Measurements from ENCODE around the gene BEX1. TPM values are rescaled to one million over a fixed set of nuclear protein-coding genes. Genes with fewer than 3 reads are reported as not detected.

Gene BEX1
- total and polyA plus RNA-seq, 9 of the 15 experiments (the other 6 are each of a cell fraction or from before 2014, with no cell fraction given) = not detected

GRCh38 chrX:103081051-103081450 lies 17.1 kb upstream of the BEX1 start (continued):
- no peak for TF ChIP-seq PYGO2 (tag; IDR thresholded peaks at IDR 0.05)
- TF ChIP-seq PKNOX1 (IDR thresholded peaks at IDR 0.05) = no peak
- no peak for TF ChIP-seq SRSF1 (IDR thresholded peaks at IDR 0.05; ENCODE audit: low read depth, low read length)
- TF ChIP-seq ZFP1 (CRISPR knock-in tag; IDR thresholded peaks at IDR 0.05) = no peak
- no peak for TF ChIP-seq MCM2 (IDR thresholded peaks at IDR 0.05; ENCODE audit: low read depth)
- TF ChIP-seq CREB3L1 (IDR thresholded peaks at IDR 0.05; ENCODE audit: borderline replicate concordance, low read depth) = no peak

- Histone ChIP-seq H3K9me3 (replicated peaks; ENCODE audit: control insufficient read depth, insufficient read depth, low read depth, low read length) (no peaks in the 10 kb centered on the region), H3K9ac (ENCODE audit: insufficient read depth in 1 of 2, low read depth in 2 of 2, low read length in 2 of 2) (no peak overlapping the region), H3K4me1 (replicated peaks in 1 of 2; ENCODE audit: control insufficient read depth in 2 of 2, insufficient read depth in 2 of 2, low read length in 2 of 2) (no peaks in the 10 kb centered on the region), H4K20me1 (replicated peaks; ENCODE audit: control insufficient read depth, insufficient read depth, low read length) (no peaks in the 10 kb centered on the region), H3K79me2 (ENCODE audit: control insufficient read depth, insufficient read depth, low read length) (no peaks in the 10 kb centered on the region), H3K4me2 (ENCODE audit: insufficient read depth, low read length) (no peak overlapping the region), H3K36me3 (ENCODE audit: control insufficient read depth, insufficient read depth, low read length) (no peaks in the 10 kb centered on the region), H3K4me3 (no peak overlapping the region), H3K27ac (ENCODE audit: extremely low read depth, low read depth, low read length) (no peak overlapping the region), H3K27me3 (ENCODE audit: control insufficient read depth in 2 of 2, insufficient read depth in 2 of 2, low read length in 2 of 2) (peaks cover 0 to 5% of the 10 kb centered on the region in 2 experiments; a peak in 2 of 5 replicates), H3K9me1 (ENCODE audit: control insufficient read depth, insufficient read depth, low read length) (no peaks in the 10 kb centered on the region), H2AFZ (ENCODE audit: low read depth, low read length) (no peak overlapping the region)
- ATAC-seq (no peak), FAIRE-seq (no peak), DNase-seq (ENCODE audit: extremely low read depth in 1 of 4, low spot score in 3 of 4) (no peak)
- ChIA-PET CTCF (ENCODE audit: low intra/inter-chr PET ratio) (no interaction called here), POLR2A (no interaction called here)
- in situ Hi-C loops (cut with MboI) (no loop called here), intact Hi-C loops (cut with micrococcal nuclease) (no loop called here)
- WGBS (ENCODE audit: insufficient coverage, low coverage, missing lambda C conversion rate) = 0% methylated on average over 5 of the region's 5 CpGs
- no TSS peak for BruUV-seq (replicated peaks)
- TF ChIP-seq ZNF311 (CRISPR knock-in tag; IDR thresholded peaks at IDR 0.05) (no peak), EGR1 (conservative IDR thresholded peaks at IDR 0.05) (no peak), IRF1 (CRISPR knock-in tag; IDR thresholded peaks at IDR 0.05; ENCODE audit: borderline replicate concordance) (no peak), ZHX1 (conservative IDR thresholded peaks at IDR 0.05; ENCODE audit: low read length) (no peak), BDP1 (IDR thresholded peaks at IDR 0.05; ENCODE audit: insufficient read depth, insufficient read length) (no peak), ZNF384 (IDR thresholded peaks at IDR 0.05; ENCODE audit: low read depth, low read length) (no peak), CEBPB (tag; IDR thresholded peaks at IDR 0.05) (no peak), ZFP30 (CRISPR knock-in tag; IDR thresholded peaks at IDR 0.05; ENCODE audit: borderline replicate concordance) (no peak), SRSF9 (IDR thresholded peaks at IDR 0.05; ENCODE audit: borderline replicate concordance, low read depth, low read length) (no peak), PREB (CRISPR knock-in tag; IDR thresholded peaks at IDR 0.05) (no peak)
These were observed 9.5 kb upstream of the BEX1 start for GRCh38 chrX:103073467-103073866.
